ENCODE measurements around the gene VWA5B1.
"Not testable (repeated sequence)": the region's sequence is repeated elsewhere in the genome, so short reads cannot be mapped to it uniquely, and the experiment has no call there.

The VWA5B1 gene

DNA sequence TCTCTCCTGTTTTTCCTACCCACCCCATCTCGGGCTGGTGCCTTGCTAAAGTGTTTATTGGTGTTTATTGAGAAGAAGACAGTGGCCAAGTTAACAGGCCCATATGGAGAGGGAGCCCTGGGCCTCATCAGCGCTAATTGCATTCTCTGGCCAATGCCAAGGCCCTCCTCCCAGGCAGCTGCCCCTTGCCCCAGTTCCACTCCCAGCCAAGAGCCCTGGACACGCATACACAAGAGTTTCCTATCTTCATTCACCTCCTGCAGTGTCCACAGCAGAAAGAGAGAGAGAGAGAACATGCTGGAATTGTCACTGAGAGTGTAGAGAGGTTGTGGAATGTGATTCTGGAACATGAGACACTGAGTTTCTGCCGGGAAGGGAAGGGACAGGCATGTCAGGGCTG is 25.4 kb upstream of the VWA5B1 start:
- peaks cover 0 to 29% of the 10 kb centered on the region in 2 donors for H3K27me3 ChIP-seq
- H3K4me1 ChIP-seq = no peaks in the 10 kb centered on the region
- no peak overlapping the region for H3K4me3 ChIP-seq
- H3K36me3 ChIP-seq = no peaks in the 10 kb centered on the region
- intact Hi-C loops (cut with DNase I; ENCODE audit: low total_unique reads) = no loop called here
- DNase-seq = no peak
- no peak overlapping the region for H3K27ac ChIP-seq
- no peaks in the 10 kb centered on the region for H3K9me3 ChIP-seq
- TF ChIP-seq, protein P1, sequence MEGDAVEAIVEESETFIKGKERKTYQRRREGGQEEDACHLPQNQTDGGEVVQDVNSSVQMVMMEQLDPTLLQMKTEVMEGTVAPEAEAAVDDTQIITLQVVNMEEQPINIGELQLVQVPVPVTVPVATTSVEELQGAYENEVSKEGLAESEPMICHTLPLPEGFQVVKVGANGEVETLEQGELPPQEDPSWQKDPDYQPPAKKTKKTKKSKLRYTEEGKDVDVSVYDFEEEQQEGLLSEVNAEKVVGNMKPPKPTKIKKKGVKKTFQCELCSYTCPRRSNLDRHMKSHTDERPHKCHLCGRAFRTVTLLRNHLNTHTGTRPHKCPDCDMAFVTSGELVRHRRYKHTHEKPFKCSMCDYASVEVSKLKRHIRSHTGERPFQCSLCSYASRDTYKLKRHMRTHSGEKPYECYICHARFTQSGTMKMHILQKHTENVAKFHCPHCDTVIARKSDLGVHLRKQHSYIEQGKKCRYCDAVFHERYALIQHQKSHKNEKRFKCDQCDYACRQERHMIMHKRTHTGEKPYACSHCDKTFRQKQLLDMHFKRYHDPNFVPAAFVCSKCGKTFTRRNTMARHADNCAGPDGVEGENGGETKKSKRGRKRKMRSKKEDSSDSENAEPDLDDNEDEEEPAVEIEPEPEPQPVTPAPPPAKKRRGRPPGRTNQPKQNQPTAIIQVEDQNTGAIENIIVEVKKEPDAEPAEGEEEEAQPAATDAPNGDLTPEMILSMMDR (IDR thresholded peaks at IDR 0.05) = no peak

DNA sequence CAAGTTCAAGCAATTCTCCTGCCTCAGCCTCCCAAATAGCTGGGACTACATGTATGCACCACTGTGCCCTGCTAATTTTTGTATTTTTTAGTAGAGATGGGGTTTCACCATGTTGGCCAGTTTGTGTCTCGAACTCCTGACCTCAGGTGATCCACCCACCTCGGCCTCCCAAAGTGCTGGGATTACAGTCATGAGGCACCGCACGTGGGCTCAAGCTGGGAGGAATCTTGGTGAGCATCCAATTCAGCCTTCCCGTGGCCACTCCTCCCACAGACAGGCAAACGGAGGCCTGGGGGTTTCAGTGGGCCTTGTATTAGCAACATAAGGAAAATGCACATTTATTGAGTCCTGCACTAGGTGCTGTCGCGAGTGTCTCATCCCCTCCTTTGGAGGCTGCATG is 24.5 kb upstream of the VWA5B1 start:
- no peak for DNase-seq

DNA sequence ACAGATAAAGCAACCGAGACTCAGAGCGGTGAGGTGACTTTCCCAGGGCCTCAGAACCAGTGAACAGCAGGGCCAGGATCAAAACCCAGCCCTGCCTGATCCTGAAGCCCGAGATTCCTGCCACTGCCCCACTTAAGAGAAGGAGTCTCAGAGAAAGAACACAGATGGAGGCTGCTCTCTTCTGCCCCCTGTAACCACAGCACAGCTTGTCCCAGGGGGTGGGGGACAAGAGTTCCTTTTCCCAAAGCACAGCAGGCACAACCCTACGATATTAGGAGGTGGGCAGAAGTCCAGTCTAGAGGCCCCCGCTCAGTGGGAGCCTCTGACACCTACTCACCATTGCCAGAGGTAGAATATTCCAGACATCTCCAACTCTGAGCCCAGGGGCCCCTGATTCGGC is 24.0 kb upstream of the VWA5B1 start:
- intact Hi-C loops (cut with DNase I; ENCODE audit: low total_unique reads) = no loop called here
- no peak overlapping the region for H3K4me3 ChIP-seq
- H3K27ac ChIP-seq = no peak overlapping the region
- TF ChIP-seq, protein P1 (IDR thresholded peaks at IDR 0.05) = no peak
- peaks cover 0 to 2% (median 0%) of the 10 kb centered on the region in 3 donors for H3K9me3 ChIP-seq
- no peaks in the 10 kb centered on the region for H3K36me3 ChIP-seq
- no peak for DNase-seq
- peaks cover 0 to 31% of the 10 kb centered on the region in 2 donors for H3K27me3 ChIP-seq
- H3K4me1 ChIP-seq = no peaks in the 10 kb centered on the region

More for the DNA sequence above, 24.5 kb upstream of the VWA5B1 start:
- intact Hi-C loops (cut with DNase I; ENCODE audit: low total_unique reads) = no loop called here
- Histone ChIP-seq H3K36me3 (no peaks in the 10 kb centered on the region), H3K27ac (no peak overlapping the region), H3K4me3 (no peak overlapping the region), H3K4me1 (no peaks in the 10 kb centered on the region), H3K9me3 (no peaks in the 10 kb centered on the region), H3K27me3 (peaks cover 0 to 28% of the 10 kb centered on the region in 2 donors)
- TF ChIP-seq, protein P1 (IDR thresholded peaks at IDR 0.05) = no peak

DNA sequence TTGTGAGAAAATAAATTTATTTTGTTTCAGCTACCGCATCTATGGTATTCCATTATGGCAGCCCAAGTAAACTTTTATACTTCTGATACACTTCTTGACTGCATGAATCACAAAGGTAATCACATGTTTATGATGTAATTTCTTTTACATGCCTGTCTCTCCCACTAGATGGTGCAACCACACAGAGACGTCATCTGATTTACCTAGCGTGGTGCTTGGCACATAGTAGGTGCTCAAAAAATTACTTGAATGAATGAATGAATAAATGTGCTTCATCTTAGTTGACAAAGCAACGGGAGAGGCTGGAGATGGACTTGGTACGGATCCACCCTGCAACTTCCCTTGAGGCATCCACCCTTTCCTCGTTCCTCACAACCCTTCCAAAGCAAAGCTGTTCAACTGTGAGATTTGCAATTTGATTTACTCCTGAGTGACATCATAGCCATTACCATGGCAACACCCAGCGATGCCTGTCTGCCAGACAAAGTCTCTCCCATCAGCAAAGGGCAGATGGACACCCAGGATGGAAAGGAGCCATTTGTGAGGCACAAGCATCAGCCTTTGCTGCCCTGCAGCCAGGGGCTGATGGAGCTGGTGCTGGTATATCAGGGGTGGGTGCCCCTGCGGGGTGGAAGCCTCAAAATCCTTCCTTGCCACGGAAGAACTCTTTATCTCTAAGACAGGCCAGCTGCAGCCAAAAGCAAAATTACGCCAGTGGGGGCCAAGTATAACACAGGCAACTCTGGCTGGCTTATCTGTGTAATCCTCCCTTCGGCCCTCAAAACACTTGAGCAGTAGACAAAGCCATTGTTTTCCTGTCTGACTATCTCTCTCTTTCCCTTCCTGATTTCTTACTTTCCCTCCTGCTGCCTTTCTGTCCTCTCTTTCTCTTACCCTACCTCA is 18.9 kb upstream of the VWA5B1 start:
- H3K4me1 ChIP-seq = no peaks in the 10 kb centered on the region
- TF ChIP-seq, protein P1 (IDR thresholded peaks at IDR 0.05) = no peak
- no peak overlapping the region for H3K4me3 ChIP-seq
- H3K9me3 ChIP-seq = peaks cover 0 to 2% (median 0%) of the 10 kb centered on the region in 3 donors
- no peak for DNase-seq
- peaks cover 0 to 27% of the 10 kb centered on the region in 2 donors for H3K27me3 ChIP-seq
- intact Hi-C loops (cut with DNase I; ENCODE audit: low total_unique reads) = no loop called here
- no peak overlapping the region for H3K27ac ChIP-seq
- no peaks in the 10 kb centered on the region for H3K36me3 ChIP-seq

DNA sequence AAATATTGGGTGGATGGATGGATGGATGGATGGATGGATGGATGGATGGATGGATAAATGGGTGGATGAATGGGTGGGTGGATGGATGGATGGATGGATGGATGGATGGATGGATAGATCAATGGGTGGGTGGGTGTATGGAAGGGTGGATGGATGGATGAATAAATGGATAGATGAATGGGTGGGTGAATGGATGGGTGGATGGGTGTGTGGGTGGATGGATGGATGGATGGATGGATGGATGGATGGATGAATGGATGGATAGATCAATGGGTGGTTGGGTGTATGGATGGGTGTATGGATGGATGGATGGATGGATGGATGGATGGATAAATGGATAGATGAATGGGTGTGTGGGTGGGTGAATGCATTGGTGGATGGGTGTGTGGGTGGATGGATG is 17.0 kb upstream of the VWA5B1 start:
- DNase-seq; H3K36me3 ChIP-seq; H3K9me3 ChIP-seq; H3K4me3 ChIP-seq; intact Hi-C loops (cut with DNase I; ENCODE audit: low total_unique reads); H3K4me1 ChIP-seq; H3K27ac ChIP-seq: not testable (repeated sequence)
- H3K27me3 ChIP-seq = peaks cover 0 to 23% of the 10 kb centered on the region in 2 donors

DNA sequence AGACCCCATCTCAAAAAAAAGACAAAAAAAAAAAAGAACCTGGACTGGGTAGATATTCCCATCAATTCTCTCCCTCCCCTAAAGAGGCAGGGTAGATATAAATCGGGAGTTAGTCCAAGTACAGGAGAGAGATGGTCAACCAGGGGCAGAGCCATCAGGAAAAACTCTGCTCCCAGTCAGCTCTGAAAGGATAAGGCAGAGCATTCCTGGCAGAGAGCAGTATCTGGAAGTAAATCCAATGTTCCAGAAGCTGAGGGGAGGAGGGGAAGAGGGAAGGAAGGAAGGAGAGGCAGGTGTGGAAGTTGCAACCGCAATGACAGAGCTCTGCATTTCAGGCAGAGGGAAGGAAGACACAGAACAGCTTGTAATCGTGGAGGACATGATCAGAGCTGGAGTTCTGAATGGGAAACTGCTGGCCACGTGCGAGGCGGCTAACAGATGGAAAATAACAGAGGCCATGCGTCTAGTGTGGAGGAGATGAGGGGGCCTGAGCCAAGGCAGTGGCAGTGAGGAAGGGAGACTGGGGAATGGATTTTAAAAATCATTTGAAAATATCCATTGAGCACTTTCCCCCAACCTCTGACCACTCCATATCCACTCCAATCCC is 15.3 kb upstream of the VWA5B1 start:
- TF ChIP-seq, protein P1 (IDR thresholded peaks at IDR 0.05) = no peak
- Histone ChIP-seq H3K4me1 (no peaks in the 10 kb centered on the region), H3K27me3 (peaks cover 0 to 14% of the 10 kb centered on the region in 2 donors), H3K36me3 (no peaks in the 10 kb centered on the region), H3K27ac (no peak overlapping the region), H3K4me3 (no peak overlapping the region), H3K9me3 (peaks cover 0 to 2% (median 0%) of the 10 kb centered on the region in 3 donors)
- intact Hi-C loops (cut with DNase I; ENCODE audit: low total_unique reads) = no loop called here
- no peak for DNase-seq
